HL-60/S4 treated with retinoic acid at 250 ng/mL for 4 days and 3 days (cell line): ENCODE results near the gene USP24.
"Not testable (repeated sequence)": the region's sequence is repeated elsewhere in the genome, so short reads cannot be mapped to it uniquely, and the experiment has no call there.

ENCODE experiments used
- in situ Hi-C: fragments of 300-500 bp; cut with MboI; formaldehyde crosslinking; loops from 2 replicates; pipeline ENCODE4 v1.7.0; 2022; ENCODE audit warnings: low sequenced_read_pairs

The USP24 gene

DNA sequence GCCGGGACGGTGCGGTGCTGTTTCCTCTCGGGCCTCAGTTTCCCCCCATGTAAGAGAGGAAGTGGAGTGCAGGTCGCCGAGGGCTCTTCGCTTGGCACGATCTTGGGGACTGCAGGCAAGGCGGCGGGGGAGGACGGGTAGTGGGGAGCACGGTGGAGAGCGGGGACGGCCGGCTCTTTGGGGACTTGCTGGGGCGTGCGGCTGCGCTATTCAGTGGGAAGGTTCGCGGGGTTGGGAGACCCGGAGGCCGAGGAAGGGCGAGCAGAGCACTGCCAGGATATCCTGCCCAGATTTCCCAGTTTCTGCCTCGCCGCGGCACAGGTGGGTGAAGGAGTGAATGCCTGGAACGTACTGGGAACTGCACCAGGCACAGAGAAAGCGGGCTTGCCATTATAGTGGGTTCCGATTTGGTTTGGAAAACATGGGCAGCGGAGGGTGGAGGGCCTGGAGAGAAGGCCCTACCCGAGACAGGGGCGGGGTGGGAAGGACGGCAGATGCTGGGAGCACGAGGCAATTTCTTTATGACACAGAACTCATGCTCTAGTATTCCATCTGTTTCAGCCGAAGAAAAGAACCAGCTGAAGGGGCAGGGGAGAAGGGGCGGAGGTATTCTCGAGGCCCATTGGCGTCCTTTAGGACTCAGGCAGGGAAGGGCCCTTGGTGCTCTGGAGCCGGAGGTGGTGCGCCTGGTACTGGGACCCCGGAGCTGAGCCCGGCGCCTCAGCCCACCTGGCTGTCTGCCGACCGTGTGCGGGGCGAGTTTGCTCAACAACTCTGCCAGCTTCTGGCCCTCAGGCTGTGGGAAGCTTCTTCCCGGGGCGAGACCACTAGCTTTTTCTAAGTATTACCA, 174.9 kb downstream of the USP24 start:
- in situ Hi-C loops: no loop called here

DNA sequence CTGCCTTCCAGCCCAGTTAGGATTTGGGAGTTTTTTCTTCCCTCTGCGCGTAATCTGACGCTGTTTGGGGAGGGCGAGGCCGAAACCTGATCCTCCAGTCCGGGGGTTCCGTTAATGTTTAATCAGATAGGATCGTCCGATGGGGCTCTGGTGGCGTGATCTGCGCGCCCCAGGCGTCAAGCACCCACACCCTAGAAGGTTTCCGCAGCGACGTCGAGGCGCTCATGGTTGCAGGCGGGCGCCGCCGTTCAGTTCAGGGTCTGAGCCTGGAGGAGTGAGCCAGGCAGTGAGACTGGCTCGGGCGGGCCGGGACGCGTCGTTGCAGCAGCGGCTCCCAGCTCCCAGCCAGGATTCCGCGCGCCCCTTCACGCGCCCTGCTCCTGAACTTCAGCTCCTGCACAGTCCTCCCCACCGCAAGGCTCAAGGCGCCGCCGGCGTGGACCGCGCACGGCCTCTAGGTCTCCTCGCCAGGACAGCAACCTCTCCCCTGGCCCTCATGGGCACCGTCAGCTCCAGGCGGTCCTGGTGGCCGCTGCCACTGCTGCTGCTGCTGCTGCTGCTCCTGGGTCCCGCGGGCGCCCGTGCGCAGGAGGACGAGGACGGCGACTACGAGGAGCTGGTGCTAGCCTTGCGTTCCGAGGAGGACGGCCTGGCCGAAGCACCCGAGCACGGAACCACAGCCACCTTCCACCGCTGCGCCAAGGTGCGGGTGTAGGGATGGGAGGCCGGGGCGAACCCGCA, 175.7 kb downstream of the USP24 start, which contains the start of gene PCSK9:
PCSK9 (plus strand) TSS at position 207 of the 741 bp plus-strand sequence; CDS start at position 497, 290 bp downstream.
- in situ Hi-C loops: no loop called here

DNA sequence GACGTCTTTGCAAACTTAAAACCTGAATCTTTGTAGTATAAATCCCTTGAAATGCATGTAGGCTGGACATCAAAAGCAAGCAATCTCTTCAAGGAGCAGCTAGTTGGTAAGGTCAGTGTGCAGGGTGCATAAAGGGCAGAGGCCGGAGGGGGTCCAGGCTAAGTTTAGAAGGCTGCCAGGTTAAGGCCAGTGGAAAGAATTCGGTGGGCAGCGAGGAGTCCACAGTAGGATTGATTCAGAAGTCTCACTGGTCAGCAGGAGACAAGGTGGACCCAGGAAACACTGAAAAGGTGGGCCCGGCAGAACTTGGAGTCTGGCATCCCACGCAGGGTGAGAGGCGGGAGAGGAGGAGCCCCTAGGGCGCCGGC, 176.2 kb downstream of the USP24 start:
- in situ Hi-C loops: no loop called here

DNA sequence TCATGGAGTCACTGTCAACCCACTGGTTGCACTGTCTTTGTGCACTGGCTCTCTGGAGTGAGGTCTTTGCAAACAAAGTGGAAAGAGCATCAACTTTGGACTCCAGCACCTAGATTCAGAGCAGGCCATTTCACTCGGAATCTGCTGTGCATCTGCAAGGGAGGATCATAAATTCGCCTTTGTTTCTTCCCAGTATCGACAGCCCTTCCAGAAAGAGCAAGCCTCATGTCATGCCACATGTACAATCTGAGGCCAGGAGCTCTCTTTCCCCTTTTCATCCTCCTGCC, 176.7 kb downstream of the USP24 start:
- in situ Hi-C loops: no loop called here

DNA sequence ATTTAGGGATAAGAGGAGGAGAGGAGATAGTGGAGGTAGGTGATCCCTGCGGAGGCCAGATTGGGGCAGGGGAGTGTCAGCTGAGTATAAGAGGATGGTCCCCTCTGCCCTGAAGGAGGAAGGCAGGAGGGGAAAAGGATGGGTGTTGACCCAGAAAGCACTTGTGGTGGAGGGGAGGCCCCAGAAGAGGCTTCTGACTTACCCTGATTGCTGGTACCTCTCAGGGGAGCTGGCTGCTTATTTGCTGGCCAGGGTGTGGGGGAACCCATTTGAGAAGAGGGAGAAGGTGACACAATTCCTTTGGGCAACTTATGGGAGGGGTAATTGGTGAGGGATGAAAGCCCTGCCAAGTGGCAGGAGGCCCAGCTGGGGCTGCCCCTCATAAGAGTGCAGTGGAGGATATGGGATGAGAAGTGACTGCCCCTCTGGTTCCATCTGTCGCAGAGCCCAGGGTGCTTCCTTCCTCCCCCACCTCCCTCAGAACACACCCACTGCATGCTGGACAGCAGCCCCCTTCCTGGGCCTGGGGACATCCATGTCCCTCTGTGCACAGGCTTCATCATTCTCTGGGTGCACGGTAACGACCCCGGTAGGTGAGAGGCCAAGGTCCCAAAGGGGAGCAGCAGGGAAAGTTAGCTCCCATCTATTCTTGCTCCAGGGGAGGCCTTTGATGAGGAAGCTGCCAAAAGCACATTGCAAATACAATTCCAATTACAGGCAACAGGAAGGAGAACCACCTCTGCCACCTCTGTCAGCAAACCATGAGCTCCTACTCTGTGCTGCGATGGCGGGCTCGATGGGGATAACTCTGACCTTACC, 177.2 kb downstream of the USP24 start:
- in situ Hi-C loops: no loop called here

DNA sequence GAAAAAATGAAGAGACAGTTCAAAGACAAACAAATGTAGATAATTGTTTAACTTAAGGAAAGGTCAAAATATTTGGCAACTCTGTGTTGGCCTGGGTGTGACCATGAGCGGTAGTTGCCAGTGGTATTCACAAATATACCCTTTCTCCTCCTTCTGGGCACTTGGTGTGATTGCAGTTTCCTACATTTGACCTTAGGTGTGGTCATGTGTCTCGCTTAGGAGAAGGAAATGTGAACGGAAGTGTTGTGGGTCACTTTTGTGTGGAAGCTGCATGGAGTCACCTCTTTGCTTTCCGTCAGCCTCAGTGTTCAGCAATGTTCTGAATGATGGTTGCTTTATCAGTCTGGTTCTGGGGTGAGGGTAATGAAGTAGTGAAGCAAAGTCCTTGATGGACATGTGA, 179.3 kb downstream of the USP24 start:
- in situ Hi-C loops: no loop called here

DNA sequence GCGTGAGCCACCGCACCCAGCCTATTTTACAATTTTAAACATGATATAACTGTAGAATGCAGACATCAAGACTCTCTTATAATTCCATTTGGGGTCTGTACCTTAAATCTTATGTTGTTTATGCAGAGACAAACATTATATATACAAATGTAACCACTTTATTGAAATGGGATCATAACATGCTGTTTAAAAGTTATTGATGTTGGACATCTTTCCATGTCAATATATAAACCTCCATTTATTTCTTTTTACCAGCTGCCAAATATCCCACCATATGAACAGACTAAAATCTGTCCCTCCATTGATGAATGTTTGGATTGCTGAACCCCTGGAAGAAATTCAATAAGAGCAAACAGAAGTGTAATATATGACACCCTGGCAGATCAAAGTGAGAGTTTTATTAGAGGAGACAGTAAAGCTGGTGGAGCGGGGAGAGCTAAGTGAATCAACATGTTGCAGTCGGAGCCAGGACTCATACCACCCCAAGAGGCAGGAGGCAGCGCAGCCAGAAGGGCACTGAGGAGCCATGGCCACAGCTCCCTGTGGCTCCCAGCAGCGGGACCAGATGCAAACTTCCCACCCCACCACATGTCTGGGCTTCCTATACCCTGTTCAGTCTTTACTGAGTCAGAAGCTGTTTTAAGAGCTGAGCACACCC, 180.6 kb downstream of the USP24 start:
- in situ Hi-C loops: no loop called here

DNA sequence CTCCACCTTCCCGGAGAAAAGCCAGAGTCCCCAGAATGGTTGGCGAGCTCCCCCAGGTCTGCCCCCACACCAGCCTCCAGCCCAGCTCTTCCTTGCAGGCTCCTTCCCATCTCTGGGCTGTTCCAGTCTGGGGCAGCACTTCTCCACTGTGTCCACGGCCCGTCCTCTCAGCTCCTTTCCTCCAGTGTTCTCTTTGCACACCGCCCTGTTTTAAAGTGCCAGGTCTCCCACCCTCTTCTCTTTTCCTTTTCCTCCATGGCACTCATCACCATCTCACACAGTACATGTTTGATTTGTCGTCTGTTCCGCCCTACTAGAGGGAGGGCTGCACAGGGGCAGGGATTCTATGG, 181.9 kb downstream of the USP24 start:
- in situ Hi-C loops: no loop called here

DNA sequence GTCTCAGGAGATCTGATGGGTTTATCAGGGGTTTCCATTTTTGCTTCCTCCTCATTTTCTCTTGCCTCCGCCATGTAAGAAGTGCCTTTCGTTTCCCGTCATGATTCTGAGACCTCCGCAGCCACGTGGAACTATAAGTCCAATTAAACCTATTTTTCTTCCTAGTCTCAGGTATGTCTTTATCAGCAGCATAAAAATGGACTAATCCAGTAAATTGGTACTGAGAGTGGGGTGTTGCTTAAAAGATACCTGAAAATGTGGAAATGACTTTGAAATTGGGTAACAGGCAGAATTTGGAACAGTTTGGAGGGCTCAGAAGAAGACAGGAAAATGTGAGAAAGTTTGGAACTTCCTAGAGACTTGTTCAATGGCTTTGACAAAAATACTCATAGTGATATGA, 184.1 kb downstream of the USP24 start:
- in situ Hi-C loops: not testable (repeated sequence)

DNA sequence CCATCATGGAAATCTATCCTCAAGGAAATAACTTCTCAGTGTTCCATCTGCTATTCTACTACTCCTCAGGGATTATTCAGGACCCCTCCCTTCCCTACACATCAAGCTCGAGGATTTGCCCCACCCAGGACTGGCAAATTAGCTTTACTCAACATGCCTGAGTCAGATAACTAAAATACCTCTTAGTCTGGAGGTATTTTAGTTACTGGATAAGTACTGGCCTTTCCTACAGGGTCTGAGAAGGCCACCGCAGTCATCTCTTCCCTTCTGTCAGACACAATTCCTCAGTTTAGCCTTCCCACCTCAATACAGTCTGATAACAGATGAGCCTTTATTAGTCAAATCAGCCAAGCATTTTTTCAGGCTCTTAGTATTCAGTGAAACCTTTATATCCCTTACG, 188.5 kb downstream of the USP24 start:
- in situ Hi-C loops: not testable (repeated sequence)

DNA sequence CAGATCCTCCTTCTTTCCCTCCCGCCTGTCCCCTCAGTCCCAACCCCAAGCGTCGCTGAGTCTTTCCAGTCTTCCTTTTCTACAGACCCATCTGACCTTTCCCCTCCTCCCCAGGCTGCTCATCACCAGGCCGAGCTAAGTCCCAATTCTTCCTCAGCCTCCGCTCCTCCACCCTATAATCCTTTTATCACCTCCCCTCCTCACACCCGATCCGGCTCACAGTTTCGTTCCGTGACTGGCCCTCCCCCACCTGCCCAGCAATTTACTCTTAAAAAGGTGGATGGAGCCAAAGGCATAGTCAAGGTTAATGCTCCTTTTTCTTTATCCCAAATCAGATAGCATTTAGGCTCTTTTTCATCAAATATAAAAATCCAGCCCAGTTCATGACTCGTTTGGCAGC, 191.0 kb downstream of the USP24 start:
- in situ Hi-C loops: not testable (repeated sequence)

DNA sequence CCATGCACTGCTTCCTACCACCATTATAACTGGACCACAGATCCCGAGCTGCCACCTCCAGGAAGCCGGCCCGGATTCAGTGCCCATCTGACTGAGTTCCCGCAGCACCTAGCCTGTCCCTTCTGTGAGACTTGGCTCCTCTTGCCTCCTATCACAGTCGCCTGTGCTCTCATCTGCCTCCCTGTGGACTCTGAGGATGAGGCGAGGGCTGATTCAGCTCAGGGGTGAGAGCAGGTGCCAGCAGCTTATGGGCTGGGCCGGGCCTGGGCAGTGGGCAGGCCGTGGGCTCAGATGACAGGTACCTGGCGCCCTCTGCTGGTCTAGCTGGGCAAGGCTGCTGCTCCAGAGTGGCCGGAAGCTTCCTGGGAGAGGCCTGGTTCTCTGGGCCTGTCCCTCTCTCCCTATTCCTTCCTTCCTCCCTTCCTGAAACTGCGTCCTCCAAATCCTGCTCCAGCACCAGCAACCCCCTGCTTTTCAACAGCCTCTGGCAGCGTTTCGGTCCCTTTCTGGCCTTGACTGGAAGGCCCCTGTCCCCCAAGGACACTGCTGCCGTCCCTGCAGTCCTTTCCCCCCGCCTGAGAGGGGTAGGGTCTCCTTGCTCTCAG, 193.1 kb downstream of the USP24 start:
- in situ Hi-C loops: no loop called here

DNA sequence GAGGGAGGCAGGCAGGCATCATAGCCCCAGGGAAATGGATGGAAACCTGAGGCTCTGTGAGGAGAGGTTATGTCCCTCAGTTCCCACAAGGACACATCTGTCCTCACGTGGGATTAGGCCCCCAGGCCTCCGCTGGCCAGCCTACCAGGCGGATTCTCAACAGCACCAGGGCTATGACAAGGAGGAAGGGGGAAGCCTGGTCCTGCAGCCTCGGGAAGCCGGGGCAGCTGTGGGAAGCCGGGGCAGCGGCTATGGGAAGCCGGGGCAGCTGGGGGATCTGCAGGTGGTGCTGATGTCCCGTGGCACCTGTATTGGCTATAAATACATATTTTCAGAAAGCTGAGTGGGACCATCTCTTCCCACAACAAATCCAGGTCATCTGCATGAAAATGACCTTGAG, 196.8 kb downstream of the USP24 start:
- in situ Hi-C loops: no loop called here
